A549 (cell line): Measurements from ENCODE around the gene PAM. TPM values are rescaled to one million over a fixed set of nuclear protein-coding genes. Genes with fewer than 3 reads are reported as not detected.

ENCODE experiments used
- ATAC-seq, 2 experiments: fragments of 200-7000 bp in 1 of 2; fragments of >200 bp in 1 of 2; cut with Nextera tagmentation in 1 of 2; cut with Tn5 transposase in 1 of 2; 3 replicates each; pipeline versions ENCODE4 v1.8.0 to v1.9.1; 2018 to 2020; ENCODE audit warnings: mild to moderate bottlenecking in 1 of 2, moderate library complexity in 1 of 2
- CTCF ChIA-PET: fragments of 300-600 bp; sonication (Branson Sonifier 250); formaldehyde crosslinking; extraction: SDS; loops from one replicate; lab custom pipeline; 2021; ENCODE audit warnings: antibody characterized with exemption, inconsistent platforms; lab: Yijun Ruan, JAX
- POLR2A ChIA-PET: fragments of 350-600 bp; formaldehyde crosslinking; extraction: SDS; loops from one replicate; lab custom pipeline; 2021; ENCODE audit warnings: antibody characterized with exemption, inconsistent platforms; lab: Yijun Ruan, JAX
- DNase-seq, 2 experiments: peaks; one replicate each; pipeline versions ENCODE4 v3.0.0 to v3.0.0-alpha.2; 2011 to 2016; ENCODE audit warnings: low read depth in 1 of 2, low spot score in 1 of 2
- FAIRE-seq: peaks from 2 replicates; lab custom pipeline; 2011; peaks lifted over from hg19 to GRCh38; lab: Jason Lieb, UNC
- H3K27ac ChIP-seq, 2 experiments: fragments of >200 bp; sonication (Bioruptor Twin); formaldehyde crosslinking; 3 replicates each; pipeline ENCODE4 v1.5.1; 2016 to 2017
- H3K4me1 ChIP-seq: fragments of >200 bp; sonication (Bioruptor Twin); formaldehyde crosslinking; 3 replicates; pipeline ENCODE4 v1.6.1; 2016
- H3K4me2 ChIP-seq: fragments of >200 bp; sonication (Bioruptor Twin); formaldehyde crosslinking; 3 replicates; pipeline ENCODE4 v1.6.1; 2016
- H3K4me3 ChIP-seq: fragments of >200 bp; sonication (Bioruptor Twin); formaldehyde crosslinking; 3 replicates; pipeline ENCODE4 v1.5.1; 2016
- H3K9me3 ChIP-seq: fragments of >200 bp; sonication (Bioruptor Twin); formaldehyde crosslinking; 3 replicates; pipeline ENCODE4 v1.6.1; 2016
- BHLHE40 ChIP-seq: IDR thresholded peaks from 2 replicates; pipeline ENCODE4 v1.6.1; 2012; ENCODE audit warnings: low read depth, low read length, inconsistent platforms
- CBX2 ChIP-seq: fragments of 200-600 bp; sonication (generic); IDR thresholded peaks from 2 replicates; pipeline ENCODE4 v1.6.1; 2016; ENCODE audit warnings: low read depth, mild to moderate bottlenecking, borderline replicate concordance
- CBX8 ChIP-seq: fragments of 200-600 bp; sonication (generic); IDR thresholded peaks from 2 replicates; pipeline ENCODE4 v1.6.1; 2016
- ESRRA ChIP-seq: fragments of 150-350 bp; IDR thresholded peaks from 2 replicates; pipeline ENCODE4 v1.6.1; 2014; ENCODE audit warnings: mild to moderate bottlenecking, low read length, borderline replicate concordance
- FOSL2 ChIP-seq, 2 experiments: fragments of 450-650 bp in 1 of 2; fragments of >200 bp in 1 of 2; sonication (Bioruptor Twin) in 1 of 2; formaldehyde crosslinking; IDR thresholded peaks; 2 replicates each; pipeline versions ENCODE4 v1.5.0 to v1.6.1; 2016 to 2020; ENCODE audit warnings: mild to moderate bottlenecking in 1 of 2, moderate library complexity in 1 of 2
- FOXS1 ChIP-seq: fragments of 250-450 bp; sonication (Bioruptor Pico); IDR thresholded peaks from 2 replicates; pipeline ENCODE4 v1.5.0; 2020; ENCODE audit warnings: mild to moderate bottlenecking, moderate library complexity
- HOXA7 ChIP-seq: fragments of 250-450 bp; sonication (Bioruptor Pico); IDR thresholded peaks from 2 replicates; pipeline ENCODE4 v1.5.0; 2020; ENCODE audit warnings: mild to moderate bottlenecking, moderate library complexity
- MAFK ChIP-seq: fragments of 450-650 bp; IDR thresholded peaks from 2 replicates; pipeline ENCODE4 v1.6.1; 2014; ENCODE audit not compliant: partially characterized antibody
- NFE2L2 ChIP-seq: fragments of 150-350 bp; conservative IDR thresholded peaks from 2 replicates; pipeline ENCODE4 v1.6.1; 2014; ENCODE audit warnings: low read length
- RARB ChIP-seq: fragments of 250-450 bp; sonication (Bioruptor Pico); IDR thresholded peaks from 2 replicates; pipeline ENCODE4 v1.8.0; 2021; ENCODE audit warnings: mild to moderate bottlenecking, moderate library complexity
- ZFP36 ChIP-seq: fragments of 450-650 bp; IDR thresholded peaks from 2 replicates; pipeline ENCODE4 v1.6.1; 2014; ENCODE audit warnings: borderline replicate concordance; ENCODE audit not compliant: partially characterized antibody
- ZSCAN20 ChIP-seq: fragments of 250-450 bp; sonication (Bioruptor Pico); IDR thresholded peaks from 2 replicates; pipeline ENCODE4 v1.8.0; 2022; ENCODE audit warnings: mild to moderate bottlenecking, moderate library complexity
- WGBS: methylation state at CpG from one replicate; pipeline ENCODE4 v1.1.6; 2017; ENCODE audit errors: missing lambda C conversion rate; 5-methylcytosine and 5-hydroxymethylcytosine counted together
- polyA plus RNA-seq, 4 experiments: library from polyadenylated mRNA; depleted of rRNA in 3 of 4; stranded (reverse); fragments of >200 nt; fragmentation: RNase III in 1 of 4; extraction: RNeasy Plus Mini Kit Qiagen cat#74134 plus additional on column Dnase treatment in 1 of 4; gene quantifications; 2 replicates in 3 of 4; 3 replicates in 1 of 4; pipeline ENCODE4 v1.2.3, GENCODE V29; 2011 to 2017
- TF ChIP-seq, protein P1 (sequence below): fragments of 150-350 bp; IDR thresholded peaks from 2 replicates; pipeline ENCODE4 v1.6.1; 2014; ENCODE audit warnings: low read depth, mild to moderate bottlenecking, low read length
- TF ChIP-seq, protein P2 (sequence below): fragments of >200 bp; sonication (Bioruptor Twin); formaldehyde crosslinking; IDR thresholded peaks from 3 replicates; pipeline ENCODE4 v1.6.1; 2016
- TF ChIP-seq, protein P3 (sequence below): fragments of 250-450 bp; sonication (Bioruptor Pico); IDR thresholded peaks from 2 replicates; pipeline ENCODE4 v1.5.0; 2021; ENCODE audit warnings: mild to moderate bottlenecking, moderate library complexity, borderline replicate concordance
- TF ChIP-seq, protein P4 (sequence below): fragments of 200-600 bp; sonication (generic); IDR thresholded peaks from 2 replicates; pipeline ENCODE4 v1.6.1; 2016; ENCODE audit warnings: antibody characterized with exemption, mild to moderate bottlenecking, moderate library complexity

Gene PAM
- polyA plus RNA-seq, 2 of the 4 experiments (the other 2 are of a cell fraction): 21.5 to 25.1 TPM

DNA sequence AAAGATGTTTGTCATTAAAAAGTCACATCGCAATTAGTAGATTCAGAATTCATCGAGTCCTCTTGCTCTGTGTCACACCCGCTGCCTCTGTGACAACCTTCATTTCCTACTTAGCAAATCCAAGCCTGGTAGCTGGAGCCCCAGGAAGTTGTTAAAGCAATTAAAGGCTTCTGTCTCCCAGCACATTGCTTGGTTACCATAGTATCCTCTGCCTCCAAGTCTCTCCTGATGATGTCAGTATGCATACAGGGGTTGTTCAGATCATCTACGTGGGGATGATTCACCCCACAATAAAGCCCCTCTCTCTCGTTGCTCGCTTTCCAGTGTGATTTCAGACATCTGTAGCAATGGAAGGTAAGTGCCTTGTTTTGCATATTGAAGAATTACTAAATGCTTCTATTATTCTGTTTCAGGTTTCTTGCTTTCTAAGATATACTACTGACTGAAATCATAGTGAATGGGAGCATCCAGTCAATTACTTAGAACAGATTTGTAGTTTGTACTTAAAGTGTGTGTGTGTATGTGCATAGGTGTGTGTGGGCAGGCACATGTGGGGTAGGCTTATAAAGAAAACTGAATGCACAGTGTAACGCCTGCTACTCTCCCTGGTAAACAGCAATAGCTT, 52.9 kb downstream of the PAM start:
- TF ChIP-seq, protein P1, sequence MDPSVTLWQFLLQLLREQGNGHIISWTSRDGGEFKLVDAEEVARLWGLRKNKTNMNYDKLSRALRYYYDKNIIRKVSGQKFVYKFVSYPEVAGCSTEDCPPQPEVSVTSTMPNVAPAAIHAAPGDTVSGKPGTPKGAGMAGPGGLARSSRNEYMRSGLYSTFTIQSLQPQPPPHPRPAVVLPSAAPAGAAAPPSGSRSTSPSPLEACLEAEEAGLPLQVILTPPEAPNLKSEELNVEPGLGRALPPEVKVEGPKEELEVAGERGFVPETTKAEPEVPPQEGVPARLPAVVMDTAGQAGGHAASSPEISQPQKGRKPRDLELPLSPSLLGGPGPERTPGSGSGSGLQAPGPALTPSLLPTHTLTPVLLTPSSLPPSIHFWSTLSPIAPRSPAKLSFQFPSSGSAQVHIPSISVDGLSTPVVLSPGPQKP: no peak
- no peak for TF ChIP-seq ZSCAN20
- no peak for TF ChIP-seq NFE2L2
- no peak for TF ChIP-seq ZFP36
- TF ChIP-seq, protein P2, sequence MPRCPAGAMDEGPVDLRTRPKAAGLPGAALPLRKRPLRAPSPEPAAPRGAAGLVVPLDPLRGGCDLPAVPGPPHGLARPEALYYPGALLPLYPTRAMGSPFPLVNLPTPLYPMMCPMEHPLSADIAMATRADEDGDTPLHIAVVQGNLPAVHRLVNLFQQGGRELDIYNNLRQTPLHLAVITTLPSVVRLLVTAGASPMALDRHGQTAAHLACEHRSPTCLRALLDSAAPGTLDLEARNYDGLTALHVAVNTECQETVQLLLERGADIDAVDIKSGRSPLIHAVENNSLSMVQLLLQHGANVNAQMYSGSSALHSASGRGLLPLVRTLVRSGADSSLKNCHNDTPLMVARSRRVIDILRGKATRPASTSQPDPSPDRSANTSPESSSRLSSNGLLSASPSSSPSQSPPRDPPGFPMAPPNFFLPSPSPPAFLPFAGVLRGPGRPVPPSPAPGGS: no peak
- TF ChIP-seq, protein P3, sequence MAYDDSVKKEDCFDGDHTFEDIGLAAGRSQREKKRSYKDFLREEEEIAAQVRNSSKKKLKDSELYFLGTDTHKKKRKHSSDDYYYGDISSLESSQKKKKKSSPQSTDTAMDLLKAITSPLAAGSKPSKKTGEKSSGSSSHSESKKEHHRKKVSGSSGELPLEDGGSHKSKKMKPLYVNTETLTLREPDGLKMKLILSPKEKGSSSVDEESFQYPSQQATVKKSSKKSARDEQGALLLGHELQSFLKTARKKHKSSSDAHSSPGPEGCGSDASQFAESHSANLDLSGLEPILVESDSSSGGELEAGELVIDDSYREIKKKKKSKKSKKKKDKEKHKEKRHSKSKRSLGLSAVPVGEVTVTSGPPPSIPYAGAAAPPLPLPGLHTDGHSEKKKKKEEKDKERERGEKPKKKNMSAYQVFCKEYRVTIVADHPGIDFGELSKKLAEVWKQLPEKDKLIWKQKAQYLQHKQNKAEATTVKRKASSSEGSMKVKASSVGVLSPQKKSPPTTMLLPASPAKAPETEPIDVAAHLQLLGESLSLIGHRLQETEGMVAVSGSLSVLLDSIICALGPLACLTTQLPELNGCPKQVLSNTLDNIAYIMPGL (CRISPR knock-in tag): no peak
- TF ChIP-seq BHLHE40: no peak
- no peak for TF ChIP-seq FOSL2 (IDR thresholded peaks at IDR 0.05)
- TF ChIP-seq FOSL2 (CRISPR knock-in tag; IDR thresholded peaks at IDR 0.05): no peak
- no peak for TF ChIP-seq HOXA7 (CRISPR knock-in tag)
- ATAC-seq: no peak
- POLR2A ChIA-PET: no interaction called here
- Histone ChIP-seq H3K4me3 (no peak overlapping the region), H3K4me1 (peaks cover 6% of the 10 kb centered on the region; the same call in 1 of the 3 replicates), H3K27ac (no peak overlapping the region), H3K4me2 (no peak overlapping the region), H3K9me3 (no peaks in the 10 kb centered on the region)
- DNase-seq: peak in 1 of 2 experiments; percentile 4
- FAIRE-seq: no peak
- CTCF ChIA-PET: interaction anchor here (1.1 kb wide), 1 partner anchor 8 kb away, joined by 3 read pairs; no protein-coding TSS in a partner anchor
- WGBS: 47% methylated on average over 7 of the region's 7 CpGs

DNA sequence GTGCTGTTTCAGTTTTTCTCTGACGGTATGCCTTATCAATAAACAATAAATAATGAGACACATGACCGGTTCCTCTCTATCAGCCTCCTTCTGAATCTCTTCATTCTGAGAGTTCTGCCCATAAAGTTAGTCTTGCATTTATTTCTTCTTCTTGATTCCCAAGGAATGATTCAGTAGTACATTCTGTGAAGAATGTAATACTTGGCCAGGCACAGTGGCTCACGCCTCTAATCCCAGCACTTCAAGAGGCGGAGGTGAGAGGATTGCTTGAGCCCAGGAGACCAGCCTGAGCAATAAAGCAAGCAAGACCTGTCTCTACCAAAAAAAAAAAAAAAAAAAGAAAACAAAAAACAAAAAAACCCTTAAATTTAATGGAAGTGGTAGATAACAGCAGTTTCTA, 53.9 kb downstream of the PAM start:
- no peaks in the 10 kb centered on the region for H3K9me3 ChIP-seq
- ATAC-seq (no peak), DNase-seq (no peak), FAIRE-seq (no peak)
- ChIA-PET POLR2A (no interaction called here), CTCF (interaction anchor here (0.6 to 1.1 kb wide), 2 partner anchors 8 to 9 kb away, joined by 3 to 4 read pairs; no protein-coding TSS in a partner anchor)
- H3K4me2 ChIP-seq: no peak overlapping the region
- H3K4me3 ChIP-seq: no peak overlapping the region
- H3K27ac ChIP-seq: no peak overlapping the region
- TF ChIP-seq CBX2 (no peak), MAFK (no peak), ESRRA (no peak), CBX8 (no peak), RARB (CRISPR knock-in tag) (no peak), FOXS1 (CRISPR knock-in tag) (no peak)
- TF ChIP-seq, protein P4, sequence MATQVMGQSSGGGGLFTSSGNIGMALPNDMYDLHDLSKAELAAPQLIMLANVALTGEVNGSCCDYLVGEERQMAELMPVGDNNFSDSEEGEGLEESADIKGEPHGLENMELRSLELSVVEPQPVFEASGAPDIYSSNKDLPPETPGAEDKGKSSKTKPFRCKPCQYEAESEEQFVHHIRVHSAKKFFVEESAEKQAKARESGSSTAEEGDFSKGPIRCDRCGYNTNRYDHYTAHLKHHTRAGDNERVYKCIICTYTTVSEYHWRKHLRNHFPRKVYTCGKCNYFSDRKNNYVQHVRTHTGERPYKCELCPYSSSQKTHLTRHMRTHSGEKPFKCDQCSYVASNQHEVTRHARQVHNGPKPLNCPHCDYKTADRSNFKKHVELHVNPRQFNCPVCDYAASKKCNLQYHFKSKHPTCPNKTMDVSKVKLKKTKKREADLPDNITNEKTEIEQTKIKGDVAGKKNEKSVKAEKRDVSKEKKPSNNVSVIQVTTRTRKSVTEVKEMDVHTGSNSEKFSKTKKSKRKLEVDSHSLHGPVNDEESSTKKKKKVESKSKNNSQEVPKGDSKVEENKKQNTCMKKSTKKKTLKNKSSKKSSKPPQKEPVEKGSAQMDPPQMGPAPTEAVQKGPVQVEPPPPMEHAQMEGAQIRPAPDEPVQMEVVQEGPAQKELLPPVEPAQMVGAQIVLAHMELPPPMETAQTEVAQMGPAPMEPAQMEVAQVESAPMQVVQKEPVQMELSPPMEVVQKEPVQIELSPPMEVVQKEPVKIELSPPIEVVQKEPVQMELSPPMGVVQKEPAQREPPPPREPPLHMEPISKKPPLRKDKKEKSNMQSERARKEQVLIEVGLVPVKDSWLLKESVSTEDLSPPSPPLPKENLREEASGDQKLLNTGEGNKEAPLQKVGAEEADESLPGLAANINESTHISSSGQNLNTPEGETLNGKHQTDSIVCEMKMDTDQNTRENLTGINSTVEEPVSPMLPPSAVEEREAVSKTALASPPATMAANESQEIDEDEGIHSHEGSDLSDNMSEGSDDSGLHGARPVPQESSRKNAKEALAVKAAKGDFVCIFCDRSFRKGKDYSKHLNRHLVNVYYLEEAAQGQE: no peak
- H3K4me1 ChIP-seq: peaks cover 6% of the 10 kb centered on the region; the same call in 1 of the 3 replicates
- WGBS: 83% methylated on average over 4 of the region's 4 CpGs
